Dermis microvascular lymphatic vessel endothelial cell (primary cell): ENCODE data around the gene ZNF546. TPM values are rescaled to one million over a fixed set of nuclear protein-coding genes. Genes with fewer than 3 reads are reported as not detected.
A peak's percentile ranks its signal among the peaks of the same experiment; 100 is the strongest.
"Not testable (repeated sequence)": the region's sequence is repeated elsewhere in the genome, so short reads cannot be mapped to it uniquely, and the experiment has no call there.

Source experiments
- DNase-seq, 2 donors: peaks; one replicate each; pipeline versions ENCODE4 v3.0.0 to v3.0.0-alpha.2; 2010; ENCODE audit warnings: low read depth in 2 of 2
- total RNA-seq: library from RNA; depleted of rRNA; stranded (reverse); fragments of >200 nt; gene quantifications from 2 replicates; pipeline ENCODE4 v1.2.1, GENCODE V29; 2014

The ZNF546 gene
- 3.0 and 4.9 TPM in 2 replicates for total RNA-seq

DNA sequence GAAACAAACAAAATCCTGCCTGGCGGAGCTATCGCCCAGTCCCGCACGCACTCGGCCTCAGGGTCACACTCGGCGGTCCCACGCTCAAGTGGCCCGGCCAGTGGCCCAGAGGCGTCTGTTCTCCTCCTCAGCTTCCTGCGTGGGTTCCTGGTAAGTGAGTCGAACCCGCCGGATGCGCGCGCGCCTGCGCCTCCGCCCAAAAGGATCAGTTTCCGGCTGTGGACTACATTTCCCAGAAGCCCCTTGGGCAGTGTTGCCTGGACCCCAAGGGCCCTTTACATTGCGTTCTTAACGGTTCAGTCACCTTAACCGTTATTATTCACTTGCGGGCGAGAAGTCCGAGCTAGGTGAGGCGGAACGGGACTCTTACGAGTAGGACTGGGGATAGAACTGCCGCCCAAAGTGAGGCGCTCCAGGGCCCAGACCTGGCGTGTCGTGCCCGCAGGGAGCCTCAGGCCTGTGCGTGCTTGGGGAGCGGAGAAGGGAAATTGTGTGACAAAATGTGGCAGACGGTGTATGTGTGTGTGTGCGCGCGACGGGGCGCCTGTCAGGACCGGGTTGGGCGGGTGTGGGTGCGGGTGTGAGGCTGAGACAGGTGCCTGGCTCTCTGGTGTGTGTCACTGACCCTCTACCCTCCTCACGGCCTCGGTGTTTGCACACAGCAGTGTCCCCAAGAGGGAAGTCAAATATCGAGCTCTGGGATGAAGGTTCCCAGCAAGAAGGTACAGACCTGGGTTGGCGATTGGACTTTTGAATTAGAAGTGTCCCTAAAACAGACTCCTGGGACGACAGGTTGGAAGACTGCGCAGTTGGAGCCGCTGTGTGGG lies at the start of gene ZNF546:
ZNF546 (plus strand) TSS at position 250 of the 827 bp plus-strand sequence. CDS start 1,267 bp downstream, outside the sequence.
- DNase-seq: peak; percentile 56 to 94

- no peak for DNase-seq
Measured at GRCh38 chr19:39949026-39949747, 47.7 kb upstream of the ZNF546 start.

GRCh38 chr19:39951065-39951650 lies 45.7 kb upstream of the ZNF546 start:
- DNase-seq: no peak

DNA sequence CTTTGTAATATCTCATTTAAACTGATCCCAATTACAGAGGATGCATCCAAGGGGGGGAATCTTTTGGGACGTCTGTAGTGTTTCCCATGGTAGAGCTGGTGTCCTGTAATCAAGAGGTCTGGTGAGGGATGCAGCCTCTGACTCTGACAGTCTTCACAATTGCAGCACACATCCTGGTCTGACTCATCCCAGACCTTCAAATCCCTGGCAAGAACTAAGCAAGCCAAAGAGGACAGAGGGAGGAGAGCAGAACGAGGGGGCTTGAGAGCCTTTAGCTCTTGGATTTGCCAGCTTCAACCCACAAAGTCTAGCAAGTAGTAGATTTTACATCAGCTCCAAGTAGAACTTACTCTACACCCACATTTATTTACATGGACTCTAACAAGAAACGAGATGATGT lies 45.2 kb upstream of the ZNF546 start:
- DNase-seq: no peak

- no peak for DNase-seq
Measured at GRCh38 chr19:39953915-39954314, 42.9 kb upstream of the ZNF546 start.

DNA sequence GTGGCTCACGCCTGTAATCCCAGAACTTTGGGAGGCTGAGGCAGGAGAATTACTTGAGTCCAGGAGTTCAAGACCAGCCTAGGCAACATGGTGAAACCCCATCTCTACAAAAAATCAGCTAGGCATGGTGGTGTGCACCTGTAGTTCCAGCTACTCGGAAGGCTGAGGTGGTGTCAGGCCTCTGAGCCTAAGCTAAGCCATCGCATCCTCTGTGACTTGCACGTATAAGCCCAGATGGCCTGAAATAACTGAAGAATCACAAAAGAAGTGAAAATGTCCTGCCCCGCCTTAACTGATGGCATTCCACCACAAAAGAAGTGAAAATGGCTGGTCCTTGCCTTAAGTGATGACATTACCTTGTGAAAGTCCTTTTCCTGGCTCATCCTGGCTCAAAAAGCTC lies 39.0 kb upstream of the ZNF546 start:
- not testable (repeated sequence) for DNase-seq

DNA sequence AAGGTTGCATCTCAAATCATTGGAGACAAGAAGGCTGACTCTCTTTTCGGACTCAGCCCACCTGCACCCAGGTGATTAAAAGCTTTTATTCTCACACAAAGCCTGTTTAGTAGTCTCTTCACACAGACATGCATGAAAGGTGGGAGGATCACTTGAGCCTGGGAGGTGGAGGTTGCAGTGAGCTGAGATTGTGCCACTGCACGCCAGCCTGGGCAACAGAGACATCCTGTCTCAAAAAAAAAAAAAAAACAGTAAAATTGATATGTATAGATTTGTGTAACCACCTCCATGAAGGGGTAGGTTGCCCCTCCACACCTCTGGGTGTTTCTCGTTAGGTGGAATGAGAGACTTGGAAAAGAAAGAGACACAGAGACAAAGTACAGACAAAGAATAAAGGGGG lies 37.9 kb upstream of the ZNF546 start:
- DNase-seq: not testable (repeated sequence)

DNA sequence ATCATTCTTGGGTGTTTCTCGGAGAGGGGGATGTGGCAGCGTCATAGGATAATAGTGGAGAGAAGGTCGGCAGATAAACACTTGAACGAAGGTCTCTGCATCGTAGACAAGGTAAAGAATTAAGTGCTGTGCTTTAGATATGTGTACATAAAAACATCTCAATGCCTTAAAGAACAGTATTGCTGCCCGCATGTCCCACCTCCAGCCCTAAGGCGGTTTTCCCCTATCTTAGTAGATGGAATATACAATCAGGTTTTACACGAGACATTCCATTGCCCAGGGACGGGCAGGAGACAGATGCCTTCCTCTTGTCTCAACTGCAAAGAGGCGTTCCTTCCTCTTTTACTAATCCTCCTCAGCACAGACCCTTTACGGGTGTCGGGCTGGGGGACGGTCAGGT lies 37.5 kb upstream of the ZNF546 start:
- not testable (repeated sequence) for DNase-seq

GRCh38 chr19:39963898-39964297 lies 33.0 kb upstream of the ZNF546 start:
- no peak for DNase-seq

GRCh38 chr19:39966617-39967016 lies 30.2 kb upstream of the ZNF546 start:
- no peak for DNase-seq

GRCh38 chr19:39967561-39967960 lies 29.3 kb upstream of the ZNF546 start:
- no peak for DNase-seq

GRCh38 chr19:39968789-39969188 lies 28.1 kb upstream of the ZNF546 start:
- no peak for DNase-seq

- no peak for DNase-seq
Measured at GRCh38 chr19:39969266-39969665, 27.6 kb upstream of the ZNF546 start.

DNA sequence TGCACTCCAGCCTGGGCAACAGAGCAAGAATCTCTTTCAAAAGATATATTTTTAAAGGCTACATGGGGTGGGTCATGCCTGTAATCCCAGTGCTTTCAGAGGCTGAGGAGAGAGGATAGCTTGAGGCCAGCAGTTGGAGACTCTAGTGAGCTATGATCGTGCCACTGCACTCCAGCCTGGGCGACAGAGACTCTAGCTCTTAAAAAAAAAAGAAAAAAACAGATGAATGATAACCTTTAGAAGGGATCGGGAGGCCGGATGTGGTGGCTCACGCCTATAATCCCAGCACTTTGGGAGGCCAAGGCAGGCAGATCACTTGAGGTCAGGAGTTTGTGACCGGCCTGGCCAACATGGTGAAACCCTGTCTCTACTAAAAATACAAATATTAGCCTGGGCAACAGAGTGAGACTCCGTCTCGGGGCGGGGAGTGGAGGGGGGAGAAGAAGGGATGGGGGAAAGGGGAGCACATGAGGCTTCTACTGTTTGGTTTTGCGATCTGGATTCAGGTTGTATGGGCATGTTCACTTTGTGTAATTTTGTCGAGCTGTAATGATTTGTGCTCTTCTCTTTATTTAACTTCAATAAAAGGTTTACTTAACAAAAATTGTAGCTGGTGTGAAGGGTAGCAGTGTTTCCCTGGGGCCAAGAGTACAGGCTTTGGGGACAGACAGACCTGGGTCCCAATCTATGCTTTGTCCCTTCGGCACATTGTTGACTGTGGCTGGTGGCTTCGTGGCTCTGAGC lies 27.0 kb upstream of the ZNF546 start:
- DNase-seq: no peak

GRCh38 chr19:39970425-39970674 lies 26.5 kb upstream of the ZNF546 start:
- no peak for DNase-seq

GRCh38 chr19:39970675-39971379 lies 26.0 kb upstream of the ZNF546 start, which contains the start of gene PSMC4:
Gene PSMC4 (plus strand): TSS chr19:39971165. CDS start chr19:39971203, 38 bp downstream.
- peak; percentile 99 to 100 for DNase-seq

DNA sequence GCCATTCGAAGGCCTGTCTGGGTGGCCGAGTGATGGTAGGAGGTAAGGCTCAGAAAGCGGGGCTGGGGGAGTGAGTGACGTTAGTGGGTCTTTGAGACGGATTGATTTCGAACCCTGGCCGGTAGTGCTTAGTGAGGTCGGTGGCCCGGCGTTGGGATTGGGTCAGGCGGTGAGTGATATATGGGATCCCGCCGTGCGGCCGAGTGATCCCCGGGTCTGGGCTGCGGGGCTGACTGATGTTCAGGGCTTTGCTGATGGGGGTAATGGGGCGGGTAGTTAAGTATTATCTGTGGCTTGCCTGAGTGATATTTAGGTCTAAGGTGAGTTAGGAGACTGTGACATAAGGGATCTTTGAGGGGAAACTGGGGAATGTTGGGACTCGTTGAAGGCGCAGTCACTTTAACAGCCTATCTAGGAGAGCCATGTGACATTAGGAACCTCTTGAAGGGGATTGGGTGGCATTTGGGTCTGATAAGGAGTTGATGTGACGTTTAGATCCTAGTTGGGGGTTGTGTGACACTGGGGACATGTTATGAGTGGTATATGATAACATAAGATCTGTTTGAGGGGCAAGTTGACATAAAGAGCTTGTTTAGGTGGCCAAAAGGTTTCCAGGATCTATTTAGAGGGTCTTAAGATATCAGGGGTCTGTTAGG lies 25.4 kb upstream of the ZNF546 start:
- DNase-seq: peak in 1 of 2 donors; percentile 32

GRCh38 chr19:39974377-39975155 lies 22.3 kb upstream of the ZNF546 start:
- DNase-seq: no peak

DNA sequence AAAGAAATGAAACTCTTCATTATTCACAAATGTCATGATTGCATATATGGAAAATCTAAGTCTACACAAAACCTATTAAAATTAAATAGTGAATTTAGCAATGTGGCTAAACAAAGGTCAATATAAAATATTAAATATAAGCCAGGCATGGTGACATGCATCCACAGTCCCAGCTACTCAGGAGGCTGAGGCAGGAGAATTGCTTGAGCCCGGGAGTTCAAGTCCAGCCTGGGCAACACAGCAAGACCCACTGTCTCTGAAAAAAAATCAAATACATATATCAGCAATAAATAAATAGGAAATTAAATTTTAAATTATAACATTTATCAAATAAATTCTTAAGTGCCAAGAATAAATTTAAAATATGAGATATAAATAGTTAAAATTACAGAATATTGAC lies 14.0 kb upstream of the ZNF546 start:
- no peak for DNase-seq
